AG09309 (cell line): ENCODE data around the gene MSRB3.
"Not testable (repeated sequence)": the region's sequence is repeated elsewhere in the genome, so short reads cannot be mapped to it uniquely, and the experiment has no call there.

Source experiments
- DNase-seq: peaks from one replicate; pipeline ENCODE4 v3.0.0-alpha.2; 2010; ENCODE audit warnings: low read depth
- H3K4me3 ChIP-seq: 2 replicates; pipeline ENCODE4 v1.5.1; 2011; ENCODE audit warnings: mild to moderate bottlenecking, low read depth, low read length, moderate library complexity; ENCODE audit not compliant: control insufficient read depth
- TF ChIP-seq, protein P1 (sequence below): IDR thresholded peaks from 2 replicates; pipeline ENCODE4 v1.5.1; 2011; ENCODE audit warnings: mild to moderate bottlenecking, low read depth, low read length, inconsistent platforms; ENCODE audit not compliant: insufficient read depth, control insufficient read depth; ENCODE audit errors: missing control alignments

Gene MSRB3

DNA sequence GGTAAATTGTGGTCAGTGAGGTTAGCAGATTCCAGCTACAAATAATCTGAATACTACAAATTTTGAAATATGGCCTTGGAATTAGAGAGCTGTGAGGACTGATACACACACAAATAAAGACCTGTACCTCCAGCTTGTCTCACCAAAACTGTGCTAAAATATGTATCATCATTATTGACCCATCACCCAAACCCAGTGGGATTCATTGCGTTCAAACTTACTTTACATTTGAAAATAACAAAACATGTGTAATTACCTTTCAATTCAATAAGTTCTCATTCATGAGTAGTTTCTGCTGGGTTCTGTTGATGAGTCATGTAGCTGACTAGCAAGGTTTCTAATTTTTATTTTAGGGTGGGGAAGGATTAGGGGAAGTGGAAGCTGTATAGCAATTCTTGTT is 170.9 kb downstream of the MSRB3 start:
- DNase-seq = no peak
- no peak overlapping the region for H3K4me3 ChIP-seq
- TF ChIP-seq, protein P1, sequence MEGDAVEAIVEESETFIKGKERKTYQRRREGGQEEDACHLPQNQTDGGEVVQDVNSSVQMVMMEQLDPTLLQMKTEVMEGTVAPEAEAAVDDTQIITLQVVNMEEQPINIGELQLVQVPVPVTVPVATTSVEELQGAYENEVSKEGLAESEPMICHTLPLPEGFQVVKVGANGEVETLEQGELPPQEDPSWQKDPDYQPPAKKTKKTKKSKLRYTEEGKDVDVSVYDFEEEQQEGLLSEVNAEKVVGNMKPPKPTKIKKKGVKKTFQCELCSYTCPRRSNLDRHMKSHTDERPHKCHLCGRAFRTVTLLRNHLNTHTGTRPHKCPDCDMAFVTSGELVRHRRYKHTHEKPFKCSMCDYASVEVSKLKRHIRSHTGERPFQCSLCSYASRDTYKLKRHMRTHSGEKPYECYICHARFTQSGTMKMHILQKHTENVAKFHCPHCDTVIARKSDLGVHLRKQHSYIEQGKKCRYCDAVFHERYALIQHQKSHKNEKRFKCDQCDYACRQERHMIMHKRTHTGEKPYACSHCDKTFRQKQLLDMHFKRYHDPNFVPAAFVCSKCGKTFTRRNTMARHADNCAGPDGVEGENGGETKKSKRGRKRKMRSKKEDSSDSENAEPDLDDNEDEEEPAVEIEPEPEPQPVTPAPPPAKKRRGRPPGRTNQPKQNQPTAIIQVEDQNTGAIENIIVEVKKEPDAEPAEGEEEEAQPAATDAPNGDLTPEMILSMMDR = no peak

DNA sequence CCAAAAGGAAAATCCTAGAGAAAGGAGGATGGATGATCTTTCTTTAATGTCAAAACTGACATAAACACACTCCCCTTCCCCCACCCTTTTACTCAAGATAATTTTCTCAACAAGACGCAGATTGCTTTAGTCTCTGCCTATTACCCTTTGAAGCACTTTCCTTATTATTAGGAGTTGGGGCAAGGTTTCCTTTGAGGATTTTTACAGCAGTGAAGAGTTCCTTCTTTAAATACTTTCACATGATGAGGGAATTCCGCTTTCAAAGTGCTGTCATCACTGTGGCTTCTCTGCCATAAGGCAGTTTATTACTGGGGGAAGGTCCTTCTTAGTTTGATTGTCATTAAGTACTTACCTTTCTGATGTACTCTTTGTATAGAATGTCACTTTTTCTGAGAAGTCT is 172.1 kb downstream of the MSRB3 start:
- H3K4me3 ChIP-seq = no peak overlapping the region
- DNase-seq = no peak
- TF ChIP-seq, protein P1 = no peak

DNA sequence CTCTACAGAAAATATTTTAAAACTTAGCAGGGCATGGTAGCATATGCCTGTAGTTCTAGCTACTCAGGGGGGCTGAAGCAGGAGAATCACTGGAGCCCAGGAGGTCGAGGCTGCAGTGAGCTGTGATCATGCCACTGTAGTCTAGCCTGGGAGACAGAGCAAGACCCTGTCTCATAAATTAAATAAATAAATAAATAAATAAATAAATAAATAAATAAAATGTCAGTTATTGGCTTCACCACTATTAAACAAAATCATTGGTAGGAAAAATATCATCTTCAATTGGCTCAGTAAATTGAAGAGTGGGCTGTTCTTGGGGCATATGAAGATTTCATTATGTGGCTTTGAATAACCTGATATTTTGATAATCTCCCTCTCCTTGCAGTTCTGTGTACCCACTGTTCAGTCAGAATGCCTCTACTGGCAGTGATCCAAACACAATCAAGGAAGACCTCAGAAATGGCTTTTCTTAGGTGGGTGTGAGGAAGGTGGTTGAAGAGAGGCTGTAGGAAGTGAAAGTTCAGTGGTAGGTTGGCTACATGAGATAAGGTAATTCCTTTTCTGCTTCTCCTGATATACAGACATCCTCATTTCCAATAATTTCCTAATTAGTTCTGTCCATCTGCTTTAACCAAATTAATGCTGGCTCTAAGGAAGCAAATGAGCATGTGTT is 175.8 kb downstream of the MSRB3 start:
- TF ChIP-seq, protein P1 = no peak
- DNase-seq = no peak
- no peak overlapping the region for H3K4me3 ChIP-seq

DNA sequence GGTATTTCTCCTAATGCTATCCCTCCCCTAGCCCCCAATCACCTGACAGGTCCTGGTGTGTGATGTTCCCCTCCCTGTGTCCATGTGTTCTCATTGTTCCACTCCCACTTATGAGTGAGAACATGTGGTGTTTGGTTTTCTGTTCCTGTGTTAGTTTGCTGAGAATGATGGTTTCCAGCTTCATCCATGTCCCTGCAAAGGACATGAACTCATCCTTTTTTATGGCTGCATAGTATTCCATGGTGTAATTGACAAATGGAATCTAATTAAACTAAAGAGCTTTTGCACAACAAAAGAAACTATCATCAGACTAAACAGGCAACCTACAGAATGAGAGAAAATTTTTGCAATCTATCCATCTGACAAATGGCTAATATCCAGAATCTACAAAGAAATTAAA is 178.9 kb downstream of the MSRB3 start:
- not testable (repeated sequence) for H3K4me3 ChIP-seq, DNase-seq

DNA sequence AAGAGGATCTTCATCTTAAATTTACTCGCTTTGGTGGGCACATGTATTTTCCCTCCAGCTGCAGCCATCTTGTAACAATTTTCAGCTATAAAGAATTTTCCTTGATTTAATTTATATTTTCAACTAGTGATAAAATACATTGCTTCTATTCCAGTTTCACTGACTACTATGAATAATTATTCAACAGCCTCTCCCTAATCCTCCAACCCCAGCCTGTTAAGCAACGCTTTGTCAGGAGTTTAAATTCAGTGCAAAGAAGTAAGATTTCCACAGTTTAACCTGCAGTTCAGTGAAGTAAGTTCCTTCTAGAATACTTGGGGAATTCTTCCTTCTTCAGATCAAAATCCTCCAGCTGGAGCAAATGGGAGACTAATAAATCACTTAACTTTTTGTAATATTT is 180.2 kb downstream of the MSRB3 start:
- TF ChIP-seq, protein P1 = no peak
- H3K4me3 ChIP-seq = no peak overlapping the region
- no peak for DNase-seq

DNA sequence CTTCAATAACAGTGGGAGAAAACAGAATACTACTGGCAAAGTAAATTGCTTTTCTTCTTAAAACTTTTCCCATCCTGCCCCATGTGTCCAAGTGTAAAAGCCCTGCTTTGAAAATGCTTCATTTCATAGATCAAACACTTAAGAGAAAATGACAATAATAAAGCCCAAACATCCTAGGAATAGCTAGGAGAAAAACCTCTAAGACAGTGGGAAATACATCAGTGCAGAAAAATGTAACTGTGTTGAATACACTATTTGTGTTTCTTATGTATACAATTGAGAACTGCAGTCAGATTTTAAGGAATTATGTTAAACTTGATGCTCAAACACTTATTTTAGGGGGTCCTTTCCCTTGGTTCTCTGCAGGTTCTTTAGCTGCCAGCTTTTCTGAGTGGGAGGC is 181.1 kb downstream of the MSRB3 start:
- TF ChIP-seq, protein P1 = no peak
- H3K4me3 ChIP-seq = no peak overlapping the region
- no peak for DNase-seq

DNA sequence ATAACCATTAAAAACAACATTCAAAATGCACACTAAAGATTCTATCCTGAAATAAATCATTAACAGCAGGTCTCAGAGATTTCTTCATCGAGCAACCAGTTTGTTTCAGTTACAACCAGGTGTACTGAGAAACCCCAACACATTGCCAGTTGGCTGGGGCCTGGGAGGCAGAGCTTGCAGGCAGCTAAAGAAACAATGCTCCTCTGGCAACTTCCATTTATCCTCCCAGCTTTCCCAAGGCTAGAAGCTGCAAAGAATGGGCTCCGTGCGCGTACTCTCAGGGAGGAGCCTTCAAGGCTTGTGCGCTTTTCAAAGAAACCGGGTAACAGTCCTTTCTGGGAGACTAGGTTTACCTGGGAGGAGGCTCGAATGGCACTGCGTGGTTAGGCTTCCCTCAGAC is 181.6 kb downstream of the MSRB3 start:
- TF ChIP-seq, protein P1 = no peak
- no peak for DNase-seq
- H3K4me3 ChIP-seq = no peak overlapping the region
